Body of pancreas (tissue), 4 donors: ENCODE measurements around the gene PTPN14.

ENCODE experiments used
- POLR2A ChIP-seq, 3 donors: fragments of 450-650 bp; IDR thresholded peaks; one replicate each; pipeline ENCODE4 v1.6.1; 2016; ENCODE audit warnings: antibody characterized with exemption in 3 of 3, mild to moderate bottlenecking in 2 of 3
- TF ChIP-seq, protein P1 (sequence below), 7 experiments: fragments of 450-650 bp in 4 of 7; fragments of 200-600 bp in 3 of 7; sonication (generic) in 3 of 7; IDR thresholded peaks; one replicate each; pipeline ENCODE4 v1.5.1; 2016 to 2019; ENCODE audit warnings: antibody characterized with exemption in 7 of 7

- TF ChIP-seq POLR2A (IDR thresholded peaks at IDR 0.05), result no peak
- TF ChIP-seq, protein P1, sequence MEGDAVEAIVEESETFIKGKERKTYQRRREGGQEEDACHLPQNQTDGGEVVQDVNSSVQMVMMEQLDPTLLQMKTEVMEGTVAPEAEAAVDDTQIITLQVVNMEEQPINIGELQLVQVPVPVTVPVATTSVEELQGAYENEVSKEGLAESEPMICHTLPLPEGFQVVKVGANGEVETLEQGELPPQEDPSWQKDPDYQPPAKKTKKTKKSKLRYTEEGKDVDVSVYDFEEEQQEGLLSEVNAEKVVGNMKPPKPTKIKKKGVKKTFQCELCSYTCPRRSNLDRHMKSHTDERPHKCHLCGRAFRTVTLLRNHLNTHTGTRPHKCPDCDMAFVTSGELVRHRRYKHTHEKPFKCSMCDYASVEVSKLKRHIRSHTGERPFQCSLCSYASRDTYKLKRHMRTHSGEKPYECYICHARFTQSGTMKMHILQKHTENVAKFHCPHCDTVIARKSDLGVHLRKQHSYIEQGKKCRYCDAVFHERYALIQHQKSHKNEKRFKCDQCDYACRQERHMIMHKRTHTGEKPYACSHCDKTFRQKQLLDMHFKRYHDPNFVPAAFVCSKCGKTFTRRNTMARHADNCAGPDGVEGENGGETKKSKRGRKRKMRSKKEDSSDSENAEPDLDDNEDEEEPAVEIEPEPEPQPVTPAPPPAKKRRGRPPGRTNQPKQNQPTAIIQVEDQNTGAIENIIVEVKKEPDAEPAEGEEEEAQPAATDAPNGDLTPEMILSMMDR (IDR thresholded peaks at IDR 0.05), result no peak
Measured at GRCh38 chr1:214485151-214485550, 66.3 kb downstream of the PTPN14 start.
